Activated CD4-positive, alpha-beta T cell treated with anti-CD3 and anti-CD28 coated beads, Interleukin-10, Interleukin-2, amounts not matched to agents 100 ng/mL and 50 ng/mL, durations not matched to agents 16 hours and 8 hours (primary cell): ENCODE results near the gene NLRP6.

Experiments used
- DNase-seq: peaks from one replicate; pipeline ENCODE4 v3.0.0-alpha.2; 2020

NLRP6 gene

DNA sequence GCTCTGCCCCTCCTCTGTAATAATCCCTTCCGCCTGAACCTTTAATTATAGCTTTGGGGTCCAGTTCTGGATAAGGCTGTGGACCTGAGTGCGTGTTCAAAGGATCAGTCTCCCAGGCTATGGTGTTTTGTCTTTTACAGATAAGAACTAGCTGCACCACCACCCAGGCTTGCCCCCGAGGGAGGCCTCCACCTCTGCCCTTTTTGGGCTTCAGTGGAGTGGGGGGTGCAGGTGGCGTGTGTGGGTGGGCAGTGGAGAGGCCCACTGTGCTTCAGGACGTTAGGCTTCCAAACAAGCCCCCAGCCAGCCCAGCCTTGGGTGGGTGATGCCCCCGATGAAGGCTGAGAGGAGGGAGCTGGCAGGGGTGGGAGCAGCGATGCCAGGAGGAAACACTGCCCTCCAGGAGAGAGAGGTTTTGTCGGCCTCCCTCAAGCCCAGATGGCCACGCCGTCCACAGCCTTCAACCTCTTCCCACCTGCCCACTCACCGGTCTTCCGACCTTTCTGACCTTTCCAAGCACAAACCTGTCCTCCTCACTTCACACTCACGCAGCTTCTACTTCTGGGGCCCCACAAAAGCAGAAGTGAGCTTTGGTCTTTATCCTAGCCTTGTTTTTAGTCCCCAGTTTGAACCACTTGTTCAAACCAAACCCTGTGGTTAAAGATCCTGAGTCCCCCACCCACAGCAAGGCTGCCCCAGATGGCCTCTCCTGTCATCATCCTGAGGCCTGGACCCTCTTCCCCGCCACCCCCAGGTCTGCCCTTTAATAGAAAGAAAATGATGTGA lies 21.1 kb upstream of the NLRP6 start:
- no peak for DNase-seq

DNA sequence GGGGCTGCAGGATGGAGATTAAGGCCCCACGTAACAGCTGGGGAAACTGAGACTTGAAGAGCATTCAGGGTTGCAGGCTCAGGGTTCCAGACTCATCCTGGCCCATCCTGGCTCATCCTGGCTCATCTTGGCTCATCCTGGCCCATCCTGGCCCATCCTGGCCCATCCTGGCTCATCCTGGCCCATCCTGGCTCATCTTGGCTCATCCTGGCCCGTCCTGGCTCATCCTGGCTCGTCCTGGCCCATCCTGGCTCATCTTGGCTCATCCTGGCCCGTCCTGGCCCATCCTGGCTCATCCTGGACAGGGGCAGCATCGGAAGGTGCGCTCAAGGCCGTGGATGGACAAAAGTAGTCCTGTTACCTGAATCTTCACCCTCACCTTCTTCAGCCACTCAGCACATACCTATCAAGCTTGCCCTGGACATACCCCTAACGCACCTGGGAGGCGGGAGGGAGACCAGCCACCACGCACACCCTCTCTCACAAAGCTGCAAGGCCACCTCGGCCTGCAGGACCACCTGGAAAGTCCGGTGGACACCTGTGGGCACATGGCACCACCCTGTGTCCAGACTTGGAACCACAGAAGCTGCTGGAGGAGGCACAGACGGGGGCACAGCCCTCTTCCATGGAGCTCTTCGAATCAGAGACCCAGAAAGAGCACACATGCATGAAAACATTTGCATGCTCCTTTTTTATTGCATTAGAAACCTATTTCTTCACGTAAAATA lies 20.3 kb upstream of the NLRP6 start:
- DNase-seq, result no peak

DNA sequence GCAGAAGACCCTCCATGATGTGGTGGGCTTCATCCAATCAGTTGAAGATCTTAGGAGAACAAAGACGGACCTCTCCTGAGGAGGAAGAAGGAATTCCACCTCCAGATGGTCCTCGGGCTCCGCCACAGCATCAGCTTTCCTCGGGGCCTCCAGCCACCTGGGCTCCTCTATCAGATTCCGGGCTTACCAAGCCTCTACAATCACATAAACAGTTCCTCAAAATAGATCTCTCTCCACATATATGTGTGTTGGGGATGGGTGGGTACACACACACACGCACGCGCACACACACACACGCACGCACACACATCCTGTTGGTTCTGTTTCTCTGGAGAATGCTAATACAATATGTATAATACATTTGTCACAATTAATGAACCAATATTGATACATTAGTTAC lies 18.8 kb upstream of the NLRP6 start:
- no peak for DNase-seq

GRCh38 chr11:261624-262023 lies 16.6 kb upstream of the NLRP6 start:
- DNase-seq, result no peak

DNA sequence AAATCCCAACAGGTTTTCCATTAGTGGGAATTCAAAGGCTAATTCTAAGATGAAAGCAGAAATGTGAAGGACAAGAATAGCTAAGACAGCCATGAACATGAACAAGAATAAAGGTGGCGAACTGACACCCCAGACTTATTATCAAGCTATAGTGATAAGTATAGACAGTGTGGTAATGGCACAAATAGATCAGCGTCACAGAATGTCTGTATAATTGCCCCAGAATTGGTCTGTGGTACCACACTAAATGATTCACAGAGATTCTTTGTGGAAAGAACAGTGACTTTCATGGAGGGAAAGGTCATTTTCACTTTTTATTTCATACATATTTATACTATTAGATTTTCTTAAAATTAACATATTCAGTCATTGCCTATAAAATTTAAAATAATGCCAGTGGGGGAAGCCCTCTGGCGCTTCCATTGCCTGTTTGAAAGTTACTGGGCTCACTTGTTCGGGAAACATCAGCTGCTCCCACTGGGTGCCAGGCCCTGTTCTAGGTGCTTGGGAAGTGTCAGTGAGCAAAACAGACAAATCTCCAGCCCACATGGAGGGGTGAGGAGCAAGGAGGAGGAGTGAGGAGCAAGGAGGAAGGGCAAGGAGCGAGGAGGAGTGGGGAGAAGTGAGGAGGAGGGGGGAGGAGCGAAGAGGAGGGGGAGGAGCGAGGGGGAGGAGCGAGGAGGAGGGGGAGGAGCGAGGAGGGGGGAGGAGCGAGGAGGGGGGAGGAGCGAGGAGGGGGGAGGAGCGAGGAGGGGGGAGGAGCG lies 11.3 kb upstream of the NLRP6 start:
- DNase-seq, result no peak

GRCh38 chr11:267491-267994 lies 10.7 kb upstream of the NLRP6 start:
- DNase-seq, result peak; percentile 41

- peak; percentile 69 for DNase-seq
Measured at GRCh38 chr11:268716-269145, 9.5 kb upstream of the NLRP6 start.

DNA sequence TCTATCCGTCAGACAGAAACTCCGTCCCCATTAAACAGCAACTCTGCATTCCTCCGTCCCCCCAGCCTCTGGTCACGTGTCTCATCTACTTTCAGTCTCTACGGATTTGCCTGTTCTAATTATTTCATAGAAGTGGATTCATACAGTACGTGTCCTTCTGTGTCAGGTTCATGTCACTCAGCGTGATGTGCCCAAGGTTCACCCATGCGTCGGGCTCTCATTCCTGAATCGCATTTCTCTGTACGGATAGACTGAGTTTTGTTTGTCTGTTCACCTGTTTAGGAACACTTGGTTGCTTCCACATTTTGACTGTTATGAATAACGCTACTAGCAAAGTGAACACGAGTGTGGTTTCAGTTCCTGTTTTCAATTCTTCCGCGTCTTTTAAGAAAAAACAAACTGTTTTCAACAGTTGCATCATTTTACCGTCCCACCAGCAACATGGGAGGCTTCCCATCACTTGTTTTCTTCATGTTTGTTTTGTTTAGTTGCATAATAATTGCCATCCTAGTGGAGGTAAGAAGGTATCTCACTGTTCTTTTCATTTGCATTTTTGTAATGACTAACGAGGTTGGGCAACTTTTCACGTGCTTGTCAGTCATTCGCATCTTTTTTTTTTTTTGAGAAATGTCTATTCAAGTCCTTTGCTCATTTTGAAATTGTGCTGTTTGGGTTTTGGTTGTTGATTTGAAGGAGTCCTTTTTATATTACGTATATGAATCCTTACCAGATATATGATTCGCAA lies 8.9 kb upstream of the NLRP6 start:
- peak; percentile 89 for DNase-seq

DNA sequence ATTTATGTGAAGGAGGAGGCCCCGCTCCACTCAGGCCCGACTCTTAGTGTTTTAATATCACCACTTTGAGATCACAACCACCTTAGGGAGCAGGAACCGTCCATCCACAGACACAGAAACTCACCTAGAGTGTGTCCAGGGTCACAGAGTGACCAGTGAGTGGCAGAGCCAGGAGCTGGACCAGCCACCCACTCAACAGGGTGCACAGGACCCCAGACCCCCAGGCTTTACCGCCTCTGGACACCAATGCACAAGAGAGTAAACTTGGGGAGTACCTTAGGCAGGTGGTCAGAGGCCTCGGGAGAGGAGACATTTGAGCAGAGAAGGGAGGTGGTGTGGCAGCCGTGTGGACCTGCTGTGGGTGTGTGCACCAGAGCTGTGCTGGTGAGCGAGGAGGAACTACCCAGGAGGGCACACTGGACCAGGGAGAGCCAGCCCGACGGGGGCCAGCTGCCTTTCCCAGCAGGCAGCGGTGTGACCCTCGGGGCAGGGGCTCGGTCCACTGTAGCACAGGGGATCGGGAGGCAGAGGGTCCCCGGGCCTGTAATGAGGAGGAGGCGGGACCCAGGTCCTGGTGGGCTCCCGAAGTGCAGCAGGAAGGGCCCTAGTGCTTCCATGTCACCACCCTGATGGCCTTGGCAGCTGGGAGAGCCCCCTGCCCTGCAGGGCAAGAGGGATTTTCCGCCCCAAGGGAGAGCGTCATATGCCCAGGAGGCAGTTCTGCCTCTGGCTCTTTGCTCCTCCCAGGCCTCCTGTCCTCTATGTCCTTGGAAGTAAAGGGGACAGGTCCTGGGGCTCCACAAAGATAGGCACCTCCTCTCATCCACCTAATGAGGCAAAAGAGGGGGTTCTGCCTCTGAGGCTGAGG lies 7.5 kb upstream of the NLRP6 start:
- no peak for DNase-seq

- DNase-seq, result no peak
Measured at GRCh38 chr11:271319-271715, 6.9 kb upstream of the NLRP6 start.

GRCh38 chr11:272195-272930 lies 5.8 kb upstream of the NLRP6 start:
- no peak for DNase-seq

GRCh38 chr11:272931-273198 lies 5.3 kb upstream of the NLRP6 start:
- no peak for DNase-seq

- no peak for DNase-seq
Measured at GRCh38 chr11:276219-276618, 2.0 kb upstream of the NLRP6 start.

- DNase-seq, result no peak
Measured at GRCh38 chr11:279040-279965, 1.1 kb downstream of the NLRP6 start.

DNA sequence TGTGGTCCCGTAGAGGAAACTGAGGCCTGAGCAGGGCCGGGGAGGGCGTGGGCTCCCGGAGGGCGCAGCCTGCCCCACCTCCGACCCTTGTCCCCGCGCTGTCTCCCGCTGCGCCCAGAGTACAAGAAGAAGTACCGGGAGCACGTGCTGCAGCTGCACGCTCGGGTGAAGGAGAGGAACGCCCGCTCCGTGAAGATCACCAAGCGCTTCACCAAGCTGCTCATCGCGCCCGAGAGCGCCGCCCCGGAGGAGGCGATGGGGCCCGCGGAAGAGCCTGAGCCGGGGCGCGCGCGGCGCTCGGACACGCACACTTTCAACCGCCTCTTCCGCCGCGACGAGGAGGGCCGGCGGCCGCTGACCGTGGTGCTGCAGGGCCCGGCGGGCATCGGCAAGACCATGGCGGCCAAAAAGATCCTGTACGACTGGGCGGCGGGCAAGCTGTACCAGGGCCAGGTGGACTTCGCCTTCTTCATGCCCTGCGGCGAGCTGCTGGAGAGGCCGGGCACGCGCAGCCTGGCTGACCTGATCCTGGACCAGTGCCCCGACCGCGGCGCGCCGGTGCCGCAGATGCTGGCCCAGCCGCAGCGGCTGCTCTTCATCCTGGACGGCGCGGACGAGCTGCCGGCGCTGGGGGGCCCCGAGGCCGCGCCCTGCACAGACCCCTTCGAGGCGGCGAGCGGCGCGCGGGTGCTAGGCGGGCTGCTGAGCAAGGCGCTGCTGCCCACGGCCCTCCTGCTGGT lies 1.9 kb downstream of the NLRP6 start:
- peak; percentile 45 for DNase-seq

- no peak for DNase-seq
Measured at GRCh38 chr11:280706-281485, 2.7 kb downstream of the NLRP6 start.

GRCh38 chr11:281486-282161 lies 3.4 kb downstream of the NLRP6 start:
- no peak for DNase-seq

- DNase-seq, result no peak
Measured at GRCh38 chr11:282171-282570, 4.0 kb downstream of the NLRP6 start.
